Caco-2 (cell line): ENCODE data around the gene C1orf105. TPM values are rescaled to one million over a fixed set of nuclear protein-coding genes. Genes with fewer than 3 reads are reported as not detected.
"Not testable (repeated sequence)": the region's sequence is repeated elsewhere in the genome, so short reads cannot be mapped to it uniquely, and the experiment has no call there.

Source experiments
- BruUV-seq: library from RNA; stranded (reverse); fragments of 400-500 nt; replicated peaks from 2 replicates; lab custom pipeline; 2021; lab: Mats Ljungman, UMichigan
- CTCF ChIA-PET: fragments of 300-600 bp; sonication (Branson Sonifier 250); formaldehyde crosslinking; loops from one replicate; lab custom pipeline; 2022; ENCODE audit warnings: antibody characterized with exemption; lab: Charles Lee
- POLR2A ChIA-PET: fragments of 300-600 bp; sonication (Branson Sonifier 250); formaldehyde crosslinking; loops from one replicate; lab custom pipeline; 2022; ENCODE audit warnings: antibody characterized with exemption; lab: Charles Lee
- DNase-seq, 2 experiments: peaks; one replicate each; pipeline versions ENCODE4 v3.0.0 to v3.0.0-alpha.2; 2020 to 2022
- H3K27me3 ChIP-seq: replicated peaks from 2 replicates; pipeline ENCODE4 v1.6.0; 2011; ENCODE audit warnings: low read length; ENCODE audit not compliant: control insufficient read depth, insufficient read depth
- H3K36me3 ChIP-seq: 2 replicates; pipeline ENCODE4 v1.5.1; 2011; ENCODE audit warnings: low read length; ENCODE audit not compliant: control insufficient read depth, insufficient read depth
- H3K4me1 ChIP-seq: fragments of 250-450 bp; sonication (Bioruptor Pico); 2 replicates; pipeline ENCODE4 v1.5.1; 2020; ENCODE audit warnings: mild to moderate bottlenecking
- H3K4me3 ChIP-seq: 2 replicates; pipeline ENCODE4 v1.5.1; 2011; ENCODE audit warnings: low read depth, mild to moderate bottlenecking, control low read depth, low read length
- H3K9me3 ChIP-seq: fragments of 250-450 bp; sonication (Bioruptor Pico); 2 replicates; pipeline ENCODE4 v1.5.1; 2020; ENCODE audit warnings: mild to moderate bottlenecking, moderate library complexity
- H3K27ac Mint-ChIP-seq: one replicate; pipeline ENCODE4 v1.8.0; 2022; ENCODE audit warnings: mixed read lengths; ENCODE audit not compliant: unreplicated experiment
- H3K27me3 Mint-ChIP-seq: one replicate; pipeline ENCODE4 v1.8.0; 2022; ENCODE audit warnings: mixed read lengths; ENCODE audit not compliant: insufficient read depth, unreplicated experiment
- H3K36me3 Mint-ChIP-seq: one replicate; pipeline ENCODE4 v1.8.0; 2022; ENCODE audit warnings: mild to moderate bottlenecking, mixed read lengths; ENCODE audit not compliant: insufficient read depth, unreplicated experiment
- H3K4me1 Mint-ChIP-seq: one replicate; pipeline ENCODE4 v1.8.0; 2022; ENCODE audit warnings: low read depth, mixed read lengths; ENCODE audit not compliant: unreplicated experiment
- H3K4me3 Mint-ChIP-seq: one replicate; pipeline ENCODE4 v1.8.0; 2022; ENCODE audit warnings: mild to moderate bottlenecking, moderate library complexity, mixed read lengths; ENCODE audit not compliant: unreplicated experiment
- H3K9me3 Mint-ChIP-seq: one replicate; pipeline ENCODE4 v1.8.0; 2022; ENCODE audit warnings: mixed read lengths; ENCODE audit not compliant: unreplicated experiment
- intact Hi-C: fragments of 100-400 bp; cut with micrococcal nuclease; formaldehyde crosslinking; loops from one replicate; pipeline ENCODE4 v1.10.0; 2022; ENCODE audit not compliant: unreplicated experiment
- total RNA-seq: library from RNA; stranded (reverse); gene quantifications from 2 replicates; pipeline ENCODE4 v1.2.3, GENCODE V29; 2022
- TF ChIP-seq, protein P1 (sequence below), 2 experiments: fragments of 200-600 bp in 1 of 2; IDR thresholded peaks; 1 replicate in 1 of 2; 2 replicates in 1 of 2; pipeline versions ENCODE4 v1.5.1 to v1.8.0; 2011 to 2022; ENCODE audit warnings: antibody characterized with exemption in 1 of 2, control low read depth in 1 of 2, inconsistent platforms in 1 of 2, low read depth in 1 of 2, low read length in 1 of 2, mild to moderate bottlenecking in 1 of 2, moderate library complexity in 1 of 2; ENCODE audit not compliant: insufficient read depth in 1 of 2, severe bottlenecking in 1 of 2, unreplicated experiment in 1 of 2

Gene C1orf105
- total RNA-seq, 1 experiment from 2014 or later: 0.82 TPM

DNA sequence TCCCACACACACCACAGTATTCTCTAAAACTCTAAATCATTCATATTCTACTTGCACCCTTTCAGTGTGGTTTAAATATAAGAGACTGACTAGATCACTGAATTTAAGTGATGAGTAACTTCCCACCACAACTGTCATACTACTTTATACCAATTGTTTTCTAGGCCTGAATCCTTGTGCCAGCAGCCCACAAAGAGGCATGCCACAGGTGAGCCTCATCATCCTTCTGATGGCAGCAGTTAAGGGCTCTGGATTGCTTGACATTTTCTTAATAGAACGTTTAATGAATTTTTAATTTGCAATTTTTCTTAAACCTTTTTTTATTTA lies 9.6 kb downstream of the C1orf105 start:
- H3K27me3 Mint-ChIP-seq: no peaks in the 10 kb centered on the region
- H3K36me3 ChIP-seq: no peaks in the 10 kb centered on the region
- POLR2A ChIA-PET: no interaction called here
- H3K9me3 Mint-ChIP-seq: peaks cover 10% of the 10 kb centered on the region
- H3K4me1 Mint-ChIP-seq: peaks cover 13% of the 10 kb centered on the region
- H3K27ac Mint-ChIP-seq: no peak overlapping the region
- no peaks in the 10 kb centered on the region for H3K9me3 ChIP-seq
- CTCF ChIA-PET: interaction anchor here (1.0 kb wide), 1 partner anchor 19 kb away, joined by 3 read pairs; no protein-coding TSS in a partner anchor
- TF ChIP-seq, protein P1, sequence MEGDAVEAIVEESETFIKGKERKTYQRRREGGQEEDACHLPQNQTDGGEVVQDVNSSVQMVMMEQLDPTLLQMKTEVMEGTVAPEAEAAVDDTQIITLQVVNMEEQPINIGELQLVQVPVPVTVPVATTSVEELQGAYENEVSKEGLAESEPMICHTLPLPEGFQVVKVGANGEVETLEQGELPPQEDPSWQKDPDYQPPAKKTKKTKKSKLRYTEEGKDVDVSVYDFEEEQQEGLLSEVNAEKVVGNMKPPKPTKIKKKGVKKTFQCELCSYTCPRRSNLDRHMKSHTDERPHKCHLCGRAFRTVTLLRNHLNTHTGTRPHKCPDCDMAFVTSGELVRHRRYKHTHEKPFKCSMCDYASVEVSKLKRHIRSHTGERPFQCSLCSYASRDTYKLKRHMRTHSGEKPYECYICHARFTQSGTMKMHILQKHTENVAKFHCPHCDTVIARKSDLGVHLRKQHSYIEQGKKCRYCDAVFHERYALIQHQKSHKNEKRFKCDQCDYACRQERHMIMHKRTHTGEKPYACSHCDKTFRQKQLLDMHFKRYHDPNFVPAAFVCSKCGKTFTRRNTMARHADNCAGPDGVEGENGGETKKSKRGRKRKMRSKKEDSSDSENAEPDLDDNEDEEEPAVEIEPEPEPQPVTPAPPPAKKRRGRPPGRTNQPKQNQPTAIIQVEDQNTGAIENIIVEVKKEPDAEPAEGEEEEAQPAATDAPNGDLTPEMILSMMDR (IDR thresholded peaks at IDR 0.05; ENCODE audit: insufficient read depth in 1 of 2, low read depth in 1 of 2, low read length in 1 of 2, severe bottlenecking in 1 of 2, unreplicated experiment in 1 of 2): no peak
- H3K36me3 Mint-ChIP-seq: peaks cover 5% of the 10 kb centered on the region
- H3K4me3 Mint-ChIP-seq: no peak overlapping the region
- BruUV-seq: no TSS peak
- no peak overlapping the region for H3K4me3 ChIP-seq
- H3K4me1 ChIP-seq: peaks cover 22% of the 10 kb centered on the region
- DNase-seq: no peak
- intact Hi-C loops: no loop called here
- no peaks in the 10 kb centered on the region for H3K27me3 ChIP-seq

DNA sequence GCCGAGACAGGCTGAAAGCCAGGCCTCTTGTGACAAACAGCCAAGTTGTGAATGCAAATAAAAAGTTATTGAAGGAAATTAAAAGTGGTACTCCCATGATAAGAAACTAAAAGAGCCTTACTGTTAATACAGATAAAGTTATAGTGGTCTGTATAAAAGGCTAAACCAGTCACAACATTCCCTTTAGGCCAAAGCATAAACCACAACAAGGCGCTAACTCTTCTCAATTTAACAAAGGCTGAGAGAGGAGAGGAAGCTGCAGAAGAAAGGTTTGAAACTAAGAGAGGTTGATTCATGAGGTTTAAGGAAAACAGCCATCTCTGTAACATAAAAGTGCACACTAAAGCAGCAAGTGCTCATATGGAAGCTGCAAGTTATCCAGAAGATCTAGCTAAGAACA lies 10.7 kb downstream of the C1orf105 start:
- Histone ChIP-seq H3K4me1 (peaks cover 22% of the 10 kb centered on the region), H3K36me3 (no peaks in the 10 kb centered on the region), H3K4me3 (no peak overlapping the region), H3K9me3 (no peaks in the 10 kb centered on the region), H3K27me3 (no peaks in the 10 kb centered on the region)
- Mint-ChIP-seq H3K9me3 (peaks cover 10% of the 10 kb centered on the region), H3K4me1 (peaks cover 13% of the 10 kb centered on the region), H3K36me3 (peaks cover 5% of the 10 kb centered on the region), H3K27me3 (no peaks in the 10 kb centered on the region), H3K27ac (no peak overlapping the region), H3K4me3 (no peak overlapping the region)
- POLR2A ChIA-PET: no interaction called here
- no TSS peak for BruUV-seq
- intact Hi-C loops: no loop called here
- CTCF ChIA-PET: interaction anchor here (1.5 to 1.6 kb wide), 2 partner anchors 12 to 429 kb away, joined by 3 to 10 read pairs; partner anchors contain the start of gene PIGC
- TF ChIP-seq, protein P1 (IDR thresholded peaks at IDR 0.05; ENCODE audit: insufficient read depth in 1 of 2, low read depth in 1 of 2, low read length in 1 of 2, severe bottlenecking in 1 of 2, unreplicated experiment in 1 of 2): no peak
- DNase-seq: no peak

DNA sequence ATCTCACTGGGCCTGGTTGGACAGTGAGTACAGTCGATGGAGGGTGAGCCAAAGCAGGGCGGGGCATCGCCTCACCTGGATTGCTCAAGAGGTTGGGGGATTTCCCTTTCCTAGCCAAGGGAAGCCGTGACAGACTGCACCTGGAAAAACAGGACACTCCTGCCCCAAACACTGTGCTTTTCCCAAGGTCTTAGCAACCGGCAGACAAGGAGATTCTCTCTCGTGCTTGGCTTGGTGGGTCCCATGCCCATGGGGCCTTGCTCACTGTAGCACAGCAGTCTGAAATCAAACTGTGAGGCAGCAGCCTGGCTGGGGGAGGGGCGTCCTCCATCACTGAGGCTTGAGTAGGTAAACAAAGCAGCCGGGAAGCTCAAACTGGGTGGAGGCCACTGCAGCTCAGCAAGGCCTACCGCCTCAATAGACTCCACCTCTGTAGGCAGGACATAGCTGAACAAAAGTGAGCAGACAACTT lies 11.3 kb downstream of the C1orf105 start:
- H3K4me3 Mint-ChIP-seq: peak overlapping the region; percentile 42
- H3K9me3 Mint-ChIP-seq: peaks cover 10% of the 10 kb centered on the region
- Histone ChIP-seq H3K9me3 (no peaks in the 10 kb centered on the region), H3K36me3 (no peaks in the 10 kb centered on the region), H3K4me1 (peaks cover 22% of the 10 kb centered on the region), H3K4me3 (no peak overlapping the region), H3K27me3 (no peaks in the 10 kb centered on the region)
- H3K36me3 Mint-ChIP-seq: peaks cover 5% of the 10 kb centered on the region
- no TSS peak for BruUV-seq
- DNase-seq: peak; percentile 72 to 73
- POLR2A ChIA-PET: no interaction called here
- peak overlapping the region; percentile 51 for H3K27ac Mint-ChIP-seq
- peaks cover 13% of the 10 kb centered on the region for H3K4me1 Mint-ChIP-seq
- CTCF ChIA-PET: interaction anchor here (1.1 to 1.6 kb wide), 3 partner anchors 12 to 429 kb away, joined by 3 to 10 read pairs (median 3); partner anchors contain the start of gene PIGC
- H3K27me3 Mint-ChIP-seq: no peaks in the 10 kb centered on the region
- TF ChIP-seq, protein P1 (IDR thresholded peaks at IDR 0.05; ENCODE audit: insufficient read depth in 1 of 2, low read depth in 1 of 2, low read length in 1 of 2, severe bottlenecking in 1 of 2, unreplicated experiment in 1 of 2): no peak
- intact Hi-C loops: no loop called here

DNA sequence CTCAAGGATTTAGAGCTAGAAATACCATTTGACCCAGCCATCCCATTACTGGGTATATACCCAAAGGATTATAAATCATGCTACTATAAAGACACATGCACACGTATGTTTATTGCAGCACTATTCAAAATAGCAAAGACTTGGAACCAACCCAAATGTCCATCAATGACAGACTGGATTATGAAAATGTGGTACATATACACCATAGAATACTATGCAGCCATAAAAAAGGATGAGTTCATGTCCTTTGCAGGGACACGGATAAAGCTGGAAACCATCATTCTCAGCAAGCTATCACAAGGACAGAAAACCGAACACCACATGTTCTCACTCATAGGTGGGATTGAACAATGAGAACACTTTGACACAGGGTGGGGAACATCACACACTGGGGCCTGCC lies 16.7 kb downstream of the C1orf105 start:
- H3K9me3 ChIP-seq, BruUV-seq, H3K9me3 Mint-ChIP-seq, H3K27me3 Mint-ChIP-seq, CTCF ChIA-PET, POLR2A ChIA-PET, H3K27ac Mint-ChIP-seq, intact Hi-C loops, H3K27me3 ChIP-seq, H3K4me3 ChIP-seq, DNase-seq, H3K4me3 Mint-ChIP-seq, H3K36me3 ChIP-seq, H3K36me3 Mint-ChIP-seq: not testable (repeated sequence)
- H3K4me1 Mint-ChIP-seq: peaks cover 17% of the 10 kb centered on the region
- H3K4me1 ChIP-seq: peaks cover 10% of the 10 kb centered on the region
